GM12878 (cell line): ENCODE data around the gene PPP3CB. TPM values are rescaled to one million over a fixed set of nuclear protein-coding genes. Genes with fewer than 3 reads are reported as not detected.

ENCODE experiments used
- ATAC-seq: fragments of 200-7000 bp; cut with Tn5 transposase; 3 replicates; pipeline ENCODE4 v1.9.1; 2020; ENCODE audit warnings: mild to moderate bottlenecking, moderate library complexity
- BruUV-seq: library from RNA; stranded (reverse); fragments of 400-500 nt; replicated peaks from 2 replicates; lab custom pipeline; 2021; lab: Mats Ljungman, UMichigan
- CTCF ChIA-PET: fragments of 300-600 bp; sonication (Branson Sonifier 250); formaldehyde crosslinking; extraction: SDS; loops from one replicate; lab custom pipeline; 2021; ENCODE audit warnings: inconsistent platforms; lab: Yijun Ruan, JAX
- POLR2A ChIA-PET: fragments of 350-600 bp; formaldehyde crosslinking; extraction: SDS; loops from one replicate; lab custom pipeline; 2021; ENCODE audit warnings: inconsistent platforms; lab: Charles Lee
- RAD21 ChIA-PET: fragments of 300-600 bp; sonication (Branson Sonifier 250); formaldehyde crosslinking; loops from one replicate; lab custom pipeline; 2023; ENCODE audit warnings: antibody characterized with exemption; ENCODE audit not compliant: unreplicated experiment; lab: Charles Lee
- SMC1A ChIA-PET: fragments of 300-600 bp; sonication (Branson Sonifier 250); formaldehyde crosslinking; loops from one replicate; lab custom pipeline; 2023; ENCODE audit not compliant: unreplicated experiment, uncharacterized antibody; lab: Charles Lee
- DNase-seq: peaks from one replicate; pipeline ENCODE4 v3.0.0-alpha.2; 2011; ENCODE audit warnings: low read depth, low spot score
- FAIRE-seq: peaks from 3 replicates; lab custom pipeline; 2011; peaks lifted over from hg19 to GRCh38; lab: Jason Lieb, UNC
- H2AFZ ChIP-seq: 2 replicates; pipeline ENCODE4 v1.6.0; 2011; ENCODE audit warnings: low read depth, low read length, control low read depth; ENCODE audit not compliant: control insufficient read depth
- H3K27ac ChIP-seq: 2 replicates; pipeline ENCODE4 v1.5.1; 2011; ENCODE audit warnings: control low read depth; ENCODE audit not compliant: control insufficient read depth, insufficient read depth
- H3K27me3 ChIP-seq, 2 experiments: replicated peaks in 1 of 2; 2 replicates each; pipeline versions ENCODE4 v1.6.0 to v1.6.1; 2011; ENCODE audit warnings: low read length in 1 of 2; ENCODE audit not compliant: control insufficient read depth in 2 of 2, insufficient read depth in 2 of 2
- H3K36me3 ChIP-seq, 2 experiments: 2 replicates each; pipeline ENCODE4 v1.5.1; 2011; ENCODE audit warnings: low read length in 1 of 2; ENCODE audit not compliant: control insufficient read depth in 2 of 2, insufficient read depth in 2 of 2
- H3K4me1 ChIP-seq: 2 replicates; pipeline ENCODE4 v1.6.1; 2011; ENCODE audit warnings: mild to moderate bottlenecking, low read length, moderate library complexity, mixed read lengths; ENCODE audit not compliant: control insufficient read depth, insufficient read depth
- H3K4me2 ChIP-seq: 2 replicates; pipeline ENCODE4 v1.6.0; 2011; ENCODE audit warnings: control low read depth; ENCODE audit not compliant: control insufficient read depth, insufficient read depth
- H3K4me3 ChIP-seq: fragments of 200-600 bp; sonication (generic); 2 replicates; pipeline ENCODE4 v1.5.1; 2016
- H3K79me2 ChIP-seq: 2 replicates; pipeline ENCODE4 v1.6.0; 2011; ENCODE audit warnings: low read length; ENCODE audit not compliant: control insufficient read depth, insufficient read depth
- H3K9ac ChIP-seq: 2 replicates; pipeline ENCODE4 v1.8.0; 2011; ENCODE audit warnings: low read length, control low read depth, mixed read lengths; ENCODE audit not compliant: control insufficient read depth, insufficient read depth
- H3K9me3 ChIP-seq: replicated peaks from 3 replicates; pipeline ENCODE4 v1.5.1; 2011; ENCODE audit warnings: mild to moderate bottlenecking, low read length; ENCODE audit not compliant: control insufficient read depth, insufficient read depth
- H4K20me1 ChIP-seq: 2 replicates; pipeline ENCODE4 v1.6.0; 2011; ENCODE audit not compliant: control insufficient read depth, insufficient read depth
- BHLHE40 ChIP-seq, 2 experiments: fragments of 450-650 bp in 1 of 2; IDR thresholded peaks; 2 replicates each; pipeline ENCODE4 v1.6.1; 2011 to 2017; ENCODE audit warnings: low read depth in 2 of 2, borderline replicate concordance in 1 of 2, improper control_type of control experiment in 1 of 2, low read length in 1 of 2, mild to moderate bottlenecking in 1 of 2
- CBFB ChIP-seq: IDR thresholded peaks from 2 replicates; pipeline ENCODE4 v1.6.1; 2016; ENCODE audit warnings: antibody characterized with exemption, low read depth
- NFYB ChIP-seq: IDR thresholded peaks from 2 replicates; pipeline ENCODE4 v1.6.1; 2011; ENCODE audit warnings: low read depth, mild to moderate bottlenecking, low read length, improper control_type of control experiment, moderate library complexity; ENCODE audit not compliant: insufficient read depth
- NR2C1 ChIP-seq: fragments of 450-650 bp; IDR thresholded peaks from 2 replicates; pipeline ENCODE4 v1.6.1; 2017; ENCODE audit warnings: antibody characterized with exemption, mild to moderate bottlenecking, moderate library complexity
- NR2F1 ChIP-seq: fragments of 450-650 bp; conservative IDR thresholded peaks from 2 replicates; pipeline ENCODE4 v1.6.1; 2017; ENCODE audit warnings: mild to moderate bottlenecking
- RAD21 ChIP-seq: IDR thresholded peaks from 2 replicates; pipeline ENCODE4 v1.6.1; 2011; ENCODE audit warnings: mild to moderate bottlenecking, low read depth, low read length, moderate library complexity; ENCODE audit not compliant: insufficient read depth
- SMAD5 ChIP-seq: IDR thresholded peaks from 2 replicates; pipeline ENCODE4 v1.6.1; 2016; ENCODE audit warnings: antibody characterized with exemption, low read depth
- WGBS: methylation state at CpG from one replicate; pipeline ENCODE4 v1.1.6; 2016; ENCODE audit warnings: low lambda C conversion rate; ENCODE audit not compliant: insufficient replicate concordance, insufficient coverage; ENCODE audit errors: missing lambda C conversion rate; 5-methylcytosine and 5-hydroxymethylcytosine counted together
- in situ Hi-C: fragments of 300-500 bp; cut with MboI; formaldehyde crosslinking; loops from 9 replicates; pipeline ENCODE4 v1.14.3; 2018; ENCODE audit warnings: mixed read lengths
- intact Hi-C: fragments of 100-400 bp; cut with micrococcal nuclease; formaldehyde crosslinking; loops from one replicate; pipeline ENCODE4 v1.14.2; 2022; ENCODE audit not compliant: unreplicated experiment
- polyA plus RNA-seq, 11 experiments: library from polyadenylated mRNA; depleted of rRNA in 4 of 11; unstranded in 6 of 11; stranded (reverse) in 5 of 11; fragments of >200 nt; fragmentation: Nextera tagmentation in 4 of 11; fragmentation: Illumina TruSeq in 1 of 11; extraction: Ambion mirVana in 4 of 11; extraction: Trizol in 1 of 11; gene quantifications; 1 replicate in 1 of 11; 2 replicates in 10 of 11; pipeline versions ENCODE4 v1.2.1 to v1.2.3, GENCODE V29; 2011 to 2016; ENCODE audit warnings: inconsistent platforms in 2 of 11, missing spikeins in 2 of 11, low read depth in 1 of 11
- total RNA-seq, 4 experiments: library from RNA; depleted of rRNA in 3 of 4; stranded (reverse); fragments of >200 nt in 3 of 4; fragmentation: Illumina TruSeq in 1 of 4; extraction: Trizol in 1 of 4; gene quantifications; 2 replicates each; pipeline versions ENCODE4 v1.2.1 to v1.2.3, GENCODE V29; 2013 to 2021

PPP3CB gene
- total and polyA plus RNA-seq, 10 of the 15 experiments (the other 5 are each of a cell fraction or from before 2014, with no cell fraction given) = 11.4 to 46.4 (median 19.3) TPM

DNA sequence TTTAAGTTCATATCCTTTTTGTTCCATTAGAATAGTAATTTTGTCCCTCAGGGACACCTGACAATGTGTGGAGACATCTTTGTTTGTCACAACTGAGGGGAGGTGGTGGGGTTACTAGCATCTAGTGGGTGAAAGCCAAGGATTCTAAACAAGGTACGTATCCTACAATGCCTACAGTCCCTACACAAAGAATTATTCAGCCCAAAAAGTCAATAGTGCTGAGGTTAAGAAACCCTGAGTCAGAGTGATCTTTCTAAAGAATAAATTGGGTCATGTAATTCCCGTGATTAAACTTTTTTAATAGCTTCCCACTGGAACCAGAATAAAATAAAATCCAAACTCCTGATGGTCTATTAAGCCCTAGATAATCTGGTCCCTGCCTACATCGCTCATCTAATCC is 79.3 kb downstream of the PPP3CB start:
- 96% methylated on average over 3 of the region's 3 CpGs for WGBS
- ChIA-PET POLR2A (no interaction called here), SMC1A (interaction anchor here (0.9 kb wide), 1 partner anchor 36 kb away, joined by 3 read pairs; no protein-coding TSS in a partner anchor), RAD21 (no interaction called here)
- Histone ChIP-seq H3K4me2 (no peak overlapping the region), H4K20me1 (no peaks in the 10 kb centered on the region), H3K27ac (no peak overlapping the region), H3K36me3 (no peaks in the 10 kb centered on the region; a peak in 1 of 4 replicates), H3K4me3 (no peak overlapping the region), H3K9me3 (no peaks in the 10 kb centered on the region), H3K9ac (no peak overlapping the region), H3K79me2 (peaks cover 21% of the 10 kb centered on the region), H2AFZ (no peak overlapping the region), H3K27me3 (no peaks in the 10 kb centered on the region)
- DNase-seq = no peak
- BruUV-seq = no TSS peak
- in situ Hi-C loops = no loop called here
- no peak for FAIRE-seq
- intact Hi-C loops = no loop called here
- ATAC-seq = no peak
- TF ChIP-seq NR2C1 (no peak), BHLHE40 (IDR thresholded peaks at IDR 0.05; ENCODE audit: borderline replicate concordance in 1 of 2, low read depth in 2 of 2, low read length in 1 of 2) (no peak), RAD21 (no peak)
- TF ChIP-seq, all 136 proteins: peak for 0
- CTCF ChIA-PET = interaction anchor here (0.6 to 1.1 kb wide), 2 partner anchors 26 to 227 kb away, joined by 3 read pairs; no protein-coding TSS in a partner anchor
- no peaks in the 10 kb centered on the region for H3K4me1 ChIP-seq

- DNase-seq (no peak), ATAC-seq (no peak; the same call in 2 of the 3 replicates)
- ChIA-PET CTCF (interaction anchor here (0.7 to 1.3 kb wide), 2 partner anchors 12 to 150 kb away, joined by 3 read pairs; no protein-coding TSS in a partner anchor), RAD21 (no interaction called here), SMC1A (interaction anchor here (1.0 to 1.1 kb wide), 2 partner anchors 28 to 39 kb away, joined by 3 read pairs; no protein-coding TSS in a partner anchor)
- H3K27ac ChIP-seq = peak overlapping the region; percentile 93
- no peaks in the 10 kb centered on the region; a peak in 1 of 4 replicates for H3K36me3 ChIP-seq
- no peaks in the 10 kb centered on the region for H3K27me3 ChIP-seq
- in situ Hi-C loops = no loop called here
- peak overlapping the region; percentile 97 for H2AFZ ChIP-seq
- TSS peak; percentile 71 for BruUV-seq
- H3K79me2 ChIP-seq = peaks cover 43% of the 10 kb centered on the region
- intact Hi-C loops = loop anchor here (5.0 kb wide), 1 partner anchor 167 kb away; the partner anchor contains the start of gene DNAJC9
- no peaks in the 10 kb centered on the region for H3K4me1 ChIP-seq
- no peaks in the 10 kb centered on the region for H4K20me1 ChIP-seq
- peak overlapping the region; percentile 90 for H3K4me2 ChIP-seq
- 4% methylated on average over 17 of the region's 17 CpGs for WGBS
- TF ChIP-seq NFYB (no peak), SMAD5 (no peak), NR2F1 (no peak), CBFB (no peak)
- TF ChIP-seq, all 136 proteins: peak for 0
- H3K9me3 ChIP-seq = no peaks in the 10 kb centered on the region
- peak overlapping the region; percentile 84 for H3K4me3 ChIP-seq
- FAIRE-seq = no peak
- POLR2A ChIA-PET = interaction anchor here (1.0 kb wide), 1 partner anchor 318 kb away, joined by 4 read pairs; the partner anchor contains the start of gene P4HA1
- H3K9ac ChIP-seq = peak overlapping the region; percentile 93
These were observed 81.4 kb downstream of the PPP3CB start for GRCh38 chr10:73414230-73414945.
